Pancreas (tissue), 10 donors: ENCODE measurements around the gene LRP3. TPM values are rescaled to one million over a fixed set of nuclear protein-coding genes. Genes with fewer than 3 reads are reported as not detected.
"Not testable (repeated sequence)": the region's sequence is repeated elsewhere in the genome, so short reads cannot be mapped to it uniquely, and the experiment has no call there.

Experiments
- ATAC-seq, 4 donors: fragments of 200-7000 bp; cut with Tn5 transposase; one replicate each; pipeline versions ENCODE4 v1.8.0 to v1.9.1; 2020; ENCODE audit warnings: mild to moderate bottlenecking in 4 of 4, moderate library complexity in 4 of 4
- DNase-seq, 6 donors: peaks; one replicate each; pipeline ENCODE4 v3.0.0-alpha.2; 2020
- FAIRE-seq: peaks from 2 replicates; lab custom pipeline; 2012; peaks lifted over from hg19 to GRCh38; lab: Jason Lieb, UNC
- H3K27ac ChIP-seq, 4 donors: fragments of 200-600 bp; sonication (generic); 1 replicate in 3 of 4; 2 replicates in 1 of 4; pipeline versions ENCODE4 v1.5.0 to v1.8.0; 2020
- H3K27me3 ChIP-seq, 4 donors: fragments of 200-600 bp; one replicate each; pipeline ENCODE4 v1.8.0; 2021
- H3K36me3 ChIP-seq, 3 donors: fragments of 200-600 bp; sonication (generic) in 1 of 3; one replicate each; pipeline versions ENCODE4 v1.5.0 to v1.8.0; 2020 to 2021
- H3K4me1 ChIP-seq, 3 donors: fragments of 200-600 bp; one replicate each; pipeline ENCODE4 v1.8.0; 2021
- H3K4me3 ChIP-seq, 4 donors: fragments of 200-600 bp; sonication (generic) in 2 of 4; one replicate each; pipeline versions ENCODE4 v1.5.0 to v1.8.0; 2020 to 2021
- H3K9me3 ChIP-seq, 4 donors: fragments of 200-600 bp; one replicate each; pipeline ENCODE4 v1.8.0; 2021
- CTCF ChIP-seq, 4 donors: fragments of 200-600 bp; sonication (generic) in 3 of 4; IDR thresholded peaks; one replicate each; pipeline versions ENCODE4 v1.5.0 to v1.8.0; 2021; ENCODE audit warnings: antibody characterized with exemption in 4 of 4
- WGBS, 2 donors: extraction: QIAGEN DNeasy Blood & Tissue Kit; methylation state at CpG; one replicate each; pipeline ENCODE4 v1.1.7; 2013; 5-methylcytosine and 5-hydroxymethylcytosine counted together
- intact Hi-C, 3 donors: fragments of 100-400 bp; cut with DNase I; formaldehyde crosslinking; loops; one replicate each; pipeline versions ENCODE4 v1.11.1 to v1.14.2; 2022
- polyA plus RNA-seq, 2 donors: library from polyadenylated mRNA; stranded (reverse); fragments of 200-250 nt; gene quantifications; one replicate each; pipeline ENCODE4 v1.2.3, GENCODE V29; 2013
- total RNA-seq, 6 donors: library from RNA; stranded (reverse); fragmentation: NEBNext Ultra II Directional in 4 of 6; extraction: Animal tissue kit (Norgen Biotek cat#: 25700) in 4 of 6; gene quantifications; one replicate each; pipeline versions ENCODE4 v1.2.1 to v1.2.4, GENCODE V29; 2021 to 2023
- donor health status: healthy with polysubstance abuse.
- donor health status: DM: no; HTN: no; CAD: no; lungs with moderate emphysema.
- donor health status: DM: no; HTN: no; CAD: no.
- donor health status: control.
- donor health status: control.
- donor health status: Bipolar disorder and iron deficiency.
- donor health status: DM: yes; HTN: yes; CAD: no.
- donor health status: DM: no; HTN: no; CAD: no.
- donor health status: DM: no; HTN: no; CAD: no.
- donor health status: DM: yes; HTN: yes; CAD: no.

Gene LRP3
- total and polyA plus RNA-seq, 8 donors, result 7.2 to 21.0 (median 13.2) TPM

- ATAC-seq (no peak), DNase-seq (peak in 1 of 6 donors; percentile 29), FAIRE-seq (no peak)
- intact Hi-C loops, result no loop called here
- WGBS, 2 donors, result 64 to 66% methylated on average over 6 of the region's 6 CpGs
- H3K4me3 ChIP-seq, result no peak overlapping the region
- H3K36me3 ChIP-seq, result no peaks in the 10 kb centered on the region
- no peak overlapping the region for H3K27ac ChIP-seq
- peaks cover 0 to 6% (median 3%) of the 10 kb centered on the region in 4 donors for H3K27me3 ChIP-seq
- H3K9me3 ChIP-seq, result no peaks in the 10 kb centered on the region
- no peak for TF ChIP-seq CTCF (IDR thresholded peaks at IDR 0.05)
- no peaks in the 10 kb centered on the region for H3K4me1 ChIP-seq
Observed at GRCh38 chr19:33221638-33222037, 27.5 kb downstream of the LRP3 start.

GRCh38 chr19:33222255-33222654, 28.1 kb downstream of the LRP3 start:
- H3K9me3 ChIP-seq, FAIRE-seq, H3K36me3 ChIP-seq, H3K27ac ChIP-seq, H3K4me3 ChIP-seq, ATAC-seq, DNase-seq, intact Hi-C loops, H3K4me1 ChIP-seq: not testable (repeated sequence)
- H3K27me3 ChIP-seq, result peaks cover 0 to 12% (median 3%) of the 10 kb centered on the region in 4 donors
- WGBS, 2 donors, result 69 to 97% methylated on average over 2 of the region's 2 CpGs

- no peak overlapping the region for H3K27ac ChIP-seq
- H3K4me3 ChIP-seq, result peak overlapping the region in 1 of 4 donors; percentile 26
- no peak for ATAC-seq
- 56 to 68% methylated on average over 15 to 18 of the region's 18 CpGs for WGBS, 2 donors
- H3K27me3 ChIP-seq, result peaks cover 0 to 16% (median 6%) of the 10 kb centered on the region in 4 donors
- no peak for TF ChIP-seq CTCF (IDR thresholded peaks at IDR 0.05)
- no peak for FAIRE-seq
- intact Hi-C loops, result no loop called here
- no peaks in the 10 kb centered on the region for H3K4me1 ChIP-seq
- DNase-seq, result peak in 2 of 6 donors; percentile 13 to 44
- no peaks in the 10 kb centered on the region for H3K9me3 ChIP-seq
- H3K36me3 ChIP-seq, result no peaks in the 10 kb centered on the region
Observed at GRCh38 chr19:33224694-33225457, 30.7 kb downstream of the LRP3 start.

GRCh38 chr19:33225458-33225926, 31.4 kb downstream of the LRP3 start, which contains the start of gene SLC7A10:
Gene SLC7A10, minus strand, starts transcription at chr19:33225850. Its CDS starts 147 bp downstream, at chr19:33225703.
- H3K27me3 ChIP-seq, result peaks cover 0 to 16% (median 6%) of the 10 kb centered on the region in 4 donors
- FAIRE-seq (no peak), DNase-seq (peak in 2 of 6 donors; percentile 19 to 64), ATAC-seq (peak in 3 of 4 donors; percentile 21 to 32 (median 26))
- H3K36me3 ChIP-seq, result no peaks in the 10 kb centered on the region
- H3K27ac ChIP-seq, result no peak within 1 kb of the TSS
- TF ChIP-seq CTCF (IDR thresholded peaks at IDR 0.05), result no peak
- H3K9me3 ChIP-seq, result no peaks in the 10 kb centered on the region
- WGBS, 2 donors, result 3 to 4% methylated on average over 42 to 62 of the region's 62 CpGs
- H3K4me1 ChIP-seq, result no peaks in the 10 kb centered on the region
- intact Hi-C loops, result no loop called here
- H3K4me3 ChIP-seq, result peak within 1 kb of the TSS in 2 of 4 donors; percentile 3 to 33

GRCh38 chr19:33226550-33227241, 32.6 kb downstream of the LRP3 start:
- Histone ChIP-seq H3K36me3 (no peaks in the 10 kb centered on the region), H3K4me3 (peak overlapping the region in 1 of 4 donors; percentile 33), H3K27ac (no peak overlapping the region), H3K27me3 (peaks cover 0 to 16% (median 6%) of the 10 kb centered on the region in 4 donors), H3K9me3 (no peaks in the 10 kb centered on the region), H3K4me1 (no peaks in the 10 kb centered on the region)
- ATAC-seq (peak in 3 of 4 donors; percentile 32 to 68 (median 48)), FAIRE-seq (no peak), DNase-seq (peak in 2 of 6 donors; percentile 31 to 55)
- intact Hi-C loops, result no loop called here
- no peak for TF ChIP-seq CTCF (IDR thresholded peaks at IDR 0.05)
- WGBS, 2 donors, result 5 to 6% methylated on average over 50 to 66 of the region's 66 CpGs
